Measurements from ENCODE around the gene ABLIM2.

ABLIM2 gene

DNA sequence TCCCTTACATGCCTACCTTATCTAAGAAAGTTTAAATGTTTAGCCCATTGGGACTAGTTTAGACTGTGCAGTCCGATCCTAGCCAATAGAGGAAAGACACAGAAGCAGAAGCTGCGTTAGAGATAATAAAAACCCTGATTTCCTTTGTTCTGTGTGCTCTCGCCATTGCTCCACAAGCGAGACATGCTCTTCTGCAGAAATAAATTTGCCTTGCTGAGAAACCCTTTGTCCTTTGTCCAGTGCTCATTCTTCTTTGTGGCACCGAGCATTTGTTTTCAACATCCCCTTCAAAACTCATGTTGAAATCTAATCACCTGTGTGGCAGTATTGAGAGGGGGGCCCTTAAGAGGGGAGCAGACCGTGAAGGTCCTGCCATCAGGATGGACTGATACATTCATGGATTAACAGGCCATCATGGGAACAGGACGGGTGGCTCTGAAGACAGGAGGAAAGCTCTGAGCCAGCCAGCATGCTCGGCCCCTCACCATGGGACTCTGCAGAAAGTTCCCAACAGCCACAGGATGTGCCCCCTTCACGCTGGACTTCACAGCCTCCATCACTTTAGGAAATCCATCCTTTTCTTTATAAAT, 94.5 kb downstream of the ABLIM2 start:
- no peak for DNase-seq

DNA sequence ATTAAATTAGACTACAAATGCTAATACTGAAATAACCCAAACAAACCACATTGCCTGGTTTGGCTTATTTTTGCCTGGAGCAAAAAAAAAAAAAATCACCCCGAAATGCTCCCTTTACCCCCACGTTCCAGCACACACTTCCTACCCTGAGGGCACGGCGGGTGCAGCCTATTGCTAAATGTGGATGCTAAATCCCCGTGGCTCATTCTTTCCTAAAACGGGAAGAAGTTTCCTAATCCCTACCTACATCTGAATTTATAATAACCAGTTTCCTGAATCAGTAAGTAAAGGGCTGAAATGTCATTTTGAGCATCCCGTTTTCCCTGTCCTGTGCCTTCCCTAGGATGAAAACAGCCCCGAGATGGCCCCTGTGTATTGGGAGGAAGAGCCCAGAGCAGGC, 97.0 kb downstream of the ABLIM2 start:
- DNase-seq = no peak

DNA sequence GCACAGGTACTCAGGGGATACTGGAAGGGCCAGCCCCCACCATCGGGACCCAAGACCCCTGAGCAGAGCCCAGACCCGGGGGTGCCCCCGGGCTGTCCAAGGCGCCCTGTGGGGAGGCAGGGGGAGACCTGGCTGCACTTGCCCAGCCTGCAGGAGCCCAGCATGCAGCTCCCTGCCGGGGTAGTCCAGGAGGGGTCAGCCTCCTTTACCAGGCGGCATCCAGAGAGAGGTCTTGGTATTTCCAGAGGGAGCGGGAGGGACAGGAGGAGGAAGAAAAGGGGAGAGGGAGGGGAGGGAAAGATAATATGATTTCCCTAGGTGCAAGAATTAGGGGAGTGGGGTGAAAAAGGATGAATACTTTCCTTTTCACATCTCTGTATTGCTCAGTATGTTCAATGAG, 97.5 kb downstream of the ABLIM2 start:
- no peak for DNase-seq

DNA sequence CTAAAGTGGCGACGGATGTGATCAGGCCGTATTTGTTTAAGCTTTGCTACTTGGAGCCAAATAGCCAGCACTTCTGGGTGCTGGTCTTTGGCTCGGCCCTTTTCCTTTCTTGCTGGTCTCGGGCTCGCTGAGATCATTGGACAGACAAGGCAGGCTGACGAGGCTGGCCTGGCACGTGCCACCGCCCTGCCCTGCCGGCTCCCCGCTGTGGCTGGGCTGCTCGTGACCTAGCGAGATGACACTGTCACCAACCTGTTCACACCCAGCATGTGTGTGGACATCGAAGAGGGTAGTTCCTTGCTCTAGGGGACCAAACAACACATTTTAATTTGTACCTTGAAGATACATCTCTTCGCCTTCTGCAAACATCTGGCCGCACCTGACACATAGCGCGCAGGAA, 98.0 kb downstream of the ABLIM2 start:
- DNase-seq = no peak

DNA sequence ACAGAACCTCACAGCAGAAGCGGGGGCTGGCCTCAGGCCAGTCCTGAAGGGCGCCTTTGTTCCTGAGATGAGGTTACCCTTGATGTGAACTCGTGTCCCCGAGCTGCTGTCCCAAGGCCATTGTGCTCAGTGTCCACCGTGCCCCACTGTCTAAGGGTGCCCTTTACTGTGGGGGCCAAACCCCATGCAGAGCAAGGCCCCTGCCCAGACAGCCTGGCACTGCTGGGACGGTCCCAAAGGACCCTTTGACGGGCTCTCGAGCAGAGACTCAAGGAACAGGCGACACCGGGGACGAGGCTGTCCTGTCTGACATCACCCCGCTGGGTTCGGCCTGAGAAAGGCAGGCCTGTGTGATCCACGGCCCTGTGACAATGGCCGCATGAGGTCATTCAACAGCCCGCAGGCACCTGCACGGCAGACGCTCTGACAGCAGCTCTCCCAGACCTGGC, 100.6 kb downstream of the ABLIM2 start:
- no peak for DNase-seq

DNA sequence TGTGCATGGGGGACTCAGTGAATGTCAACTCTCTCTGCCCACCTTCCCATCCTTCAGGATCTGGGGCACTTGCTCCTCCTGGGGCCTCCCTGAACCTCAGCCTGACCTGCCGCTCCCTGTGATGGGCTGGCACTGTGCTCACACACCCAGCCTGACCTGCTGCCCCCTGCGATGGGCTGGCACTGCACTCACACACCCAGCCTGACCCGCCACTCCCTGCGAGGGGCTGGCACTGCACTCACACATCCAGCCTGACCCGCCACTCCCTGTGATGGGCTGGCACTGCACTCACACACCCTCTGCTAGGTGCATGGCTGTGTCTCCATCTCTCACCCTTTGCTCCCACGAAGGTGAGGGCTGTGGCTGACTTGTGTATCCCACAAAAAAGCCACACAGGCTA, 103.4 kb downstream of the ABLIM2 start:
- DNase-seq = no peak

DNA sequence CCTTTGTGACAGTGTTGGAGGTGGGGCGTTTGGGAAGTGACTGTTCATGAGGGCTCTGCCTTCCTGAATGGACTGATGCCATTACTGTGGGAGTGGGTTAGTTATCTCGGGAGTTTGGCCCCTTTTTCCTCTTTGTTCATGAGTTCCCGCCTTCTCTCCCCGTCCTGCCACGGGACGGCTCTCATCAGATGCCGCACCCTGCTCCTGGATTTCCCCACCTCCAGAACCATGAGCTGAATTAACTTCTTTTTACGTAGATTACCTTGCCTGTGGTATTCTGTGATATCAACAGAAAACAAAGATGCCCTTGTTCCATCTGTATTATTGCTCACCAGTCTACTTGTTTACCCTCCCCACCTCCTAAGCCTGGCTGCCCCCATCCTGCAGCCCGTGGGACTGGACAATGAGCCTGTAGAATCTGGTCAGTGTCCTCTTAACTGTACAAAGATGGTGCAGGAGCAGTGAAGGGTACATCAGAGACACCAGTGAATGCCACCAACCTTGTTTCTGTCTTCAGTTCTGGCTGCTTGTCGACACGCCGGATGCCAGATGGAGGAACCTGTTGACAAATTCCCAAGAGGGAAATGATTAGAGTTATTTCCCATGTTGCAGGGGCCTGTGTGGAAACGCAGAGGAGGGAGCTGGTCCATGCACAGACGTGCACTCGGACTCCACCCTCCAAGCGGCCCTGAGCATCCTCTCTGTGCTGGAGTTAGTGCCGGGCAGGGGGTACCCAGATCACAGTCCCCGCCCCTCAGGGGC, 104.7 kb downstream of the ABLIM2 start:
- peak in 1 of 2 experiments; percentile 54 for DNase-seq

DNA sequence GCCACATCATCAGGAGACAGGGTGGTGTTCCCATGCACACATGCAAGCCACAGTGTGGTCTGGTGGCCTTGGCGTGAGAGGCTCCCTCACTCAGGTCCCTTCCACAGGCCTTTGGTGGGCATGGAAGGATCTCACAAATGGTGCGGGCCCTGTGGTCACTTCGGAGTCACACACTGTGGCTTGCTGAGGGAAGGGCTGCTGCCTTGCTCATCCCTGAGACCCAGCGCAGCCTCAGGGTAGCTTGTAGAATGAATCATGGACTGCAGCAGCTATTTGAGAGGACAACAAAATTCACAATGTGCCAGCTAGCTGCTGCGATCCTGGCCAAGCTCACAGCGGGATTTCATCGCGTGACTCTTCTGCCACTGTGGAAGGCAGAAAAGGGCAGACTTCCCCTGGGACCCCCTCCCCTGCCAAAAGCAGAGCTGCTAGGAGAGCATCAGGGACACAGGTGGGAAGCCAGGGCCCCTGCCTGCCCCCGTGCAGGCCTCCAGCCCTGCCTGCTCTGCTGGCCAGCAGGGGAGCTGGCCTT, 106.4 kb downstream of the ABLIM2 start:
- DNase-seq = no peak

DNA sequence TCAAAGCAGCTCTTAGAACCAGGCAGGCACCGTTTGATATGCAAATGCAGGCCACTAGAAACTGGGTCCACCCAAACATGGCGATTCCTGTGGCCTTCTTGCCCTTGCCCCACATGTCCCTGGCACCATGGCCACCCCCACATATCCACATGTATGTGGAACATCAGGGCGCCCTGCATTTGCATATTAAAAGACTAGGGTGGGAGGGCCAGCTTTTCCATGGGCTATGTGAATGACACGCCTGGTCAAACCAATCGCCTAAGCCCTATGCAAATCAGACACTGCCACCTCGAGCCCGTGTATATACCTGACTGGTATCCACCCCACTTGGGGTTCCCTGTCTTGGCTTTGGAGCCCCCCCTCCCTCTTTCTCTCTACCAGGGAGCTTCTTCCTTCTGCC, 107.0 kb downstream of the ABLIM2 start:
- peak in 1 of 2 experiments; percentile 58 for DNase-seq

DNA sequence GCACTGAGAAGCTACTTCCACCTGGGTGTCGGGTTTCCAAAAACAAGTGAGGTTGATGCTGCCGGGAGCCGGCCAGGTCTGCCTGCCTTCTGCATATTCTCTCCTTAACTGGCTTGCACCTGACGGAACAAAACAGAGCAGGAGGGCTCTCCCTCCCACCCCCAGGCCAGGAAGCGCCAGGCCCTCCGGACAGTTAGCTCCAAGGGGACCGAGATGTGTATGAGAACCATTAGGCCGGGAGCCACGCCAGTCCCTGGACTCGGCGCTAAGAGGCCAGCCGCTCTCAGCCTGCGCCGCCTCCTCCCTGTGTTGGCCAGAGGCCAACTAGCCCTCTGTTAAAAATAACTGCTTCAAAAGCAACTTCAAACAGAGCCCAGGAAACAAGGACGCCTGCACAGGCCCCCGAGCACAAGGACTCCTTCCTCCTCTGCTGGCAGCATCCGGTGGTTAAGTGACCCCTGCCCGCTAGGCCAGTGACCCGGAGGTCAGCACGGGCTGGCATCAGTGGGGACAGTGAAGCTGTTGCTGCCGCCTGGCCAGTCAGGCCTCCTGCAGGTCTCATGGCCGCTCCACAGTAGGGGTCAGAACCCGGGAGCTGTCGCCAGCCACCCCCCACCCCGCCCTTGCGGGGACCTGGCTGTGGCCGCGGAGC, 107.9 kb downstream of the ABLIM2 start:
- peak; percentile 57 to 82 for DNase-seq

DNA sequence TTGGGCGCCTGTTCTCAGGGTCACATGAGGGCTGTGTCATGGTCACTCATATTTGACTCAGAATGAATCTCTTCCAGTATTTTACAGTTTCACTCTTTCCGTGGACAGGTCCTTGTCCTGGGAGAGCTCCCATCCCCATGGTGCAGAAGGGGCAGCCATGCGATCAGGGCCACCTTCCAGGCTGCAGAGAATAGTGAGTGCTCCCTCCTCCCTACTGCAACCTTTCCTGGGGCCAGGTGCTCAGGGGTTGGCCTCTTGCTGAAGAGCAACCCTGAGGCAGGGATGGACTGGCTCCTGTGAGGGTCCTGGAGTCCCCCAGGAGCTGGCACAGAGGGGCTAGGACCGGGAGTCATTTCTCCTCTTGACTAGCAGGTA, 108.4 kb downstream of the ABLIM2 start:
- DNase-seq = no peak

DNA sequence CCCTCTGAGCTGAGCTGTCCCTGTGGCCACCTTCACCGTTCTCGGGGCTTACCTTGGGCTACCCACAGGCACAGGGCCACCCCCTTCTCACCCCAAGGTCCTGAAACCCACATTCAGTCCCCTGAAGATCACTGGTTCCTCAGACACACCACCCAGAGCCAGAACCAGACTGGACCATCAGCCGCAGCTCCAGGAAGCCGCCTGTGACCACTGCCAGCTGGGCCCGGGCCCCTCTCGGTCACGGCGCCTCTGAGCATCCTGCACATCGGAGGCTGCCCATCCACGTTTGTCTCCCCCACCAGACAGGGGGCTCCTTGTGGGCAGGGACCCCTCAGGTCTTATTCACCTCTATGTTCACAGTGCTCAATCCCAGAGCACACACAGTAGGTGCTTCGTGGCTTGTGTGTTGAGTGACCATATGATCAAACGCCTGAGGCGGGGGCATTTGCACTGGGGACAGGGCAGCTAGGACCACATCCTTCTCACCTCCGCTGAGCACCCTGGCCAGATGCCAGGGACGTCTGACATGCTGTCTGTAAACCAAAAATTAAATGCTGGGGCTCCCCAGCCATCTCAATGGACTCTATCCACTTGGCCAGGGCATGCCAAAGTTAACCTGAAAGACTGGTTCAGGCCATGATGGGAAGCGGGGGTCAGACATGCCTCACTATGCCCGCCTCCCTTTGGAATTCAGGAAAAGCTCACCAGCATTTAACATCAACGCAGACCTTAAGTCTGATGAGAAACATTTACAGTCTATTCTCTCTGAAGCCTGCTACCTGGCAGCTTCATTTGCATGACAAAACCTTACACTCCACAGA, 109.5 kb downstream of the ABLIM2 start:
- DNase-seq = peak in 1 of 2 experiments; percentile 54

DNA sequence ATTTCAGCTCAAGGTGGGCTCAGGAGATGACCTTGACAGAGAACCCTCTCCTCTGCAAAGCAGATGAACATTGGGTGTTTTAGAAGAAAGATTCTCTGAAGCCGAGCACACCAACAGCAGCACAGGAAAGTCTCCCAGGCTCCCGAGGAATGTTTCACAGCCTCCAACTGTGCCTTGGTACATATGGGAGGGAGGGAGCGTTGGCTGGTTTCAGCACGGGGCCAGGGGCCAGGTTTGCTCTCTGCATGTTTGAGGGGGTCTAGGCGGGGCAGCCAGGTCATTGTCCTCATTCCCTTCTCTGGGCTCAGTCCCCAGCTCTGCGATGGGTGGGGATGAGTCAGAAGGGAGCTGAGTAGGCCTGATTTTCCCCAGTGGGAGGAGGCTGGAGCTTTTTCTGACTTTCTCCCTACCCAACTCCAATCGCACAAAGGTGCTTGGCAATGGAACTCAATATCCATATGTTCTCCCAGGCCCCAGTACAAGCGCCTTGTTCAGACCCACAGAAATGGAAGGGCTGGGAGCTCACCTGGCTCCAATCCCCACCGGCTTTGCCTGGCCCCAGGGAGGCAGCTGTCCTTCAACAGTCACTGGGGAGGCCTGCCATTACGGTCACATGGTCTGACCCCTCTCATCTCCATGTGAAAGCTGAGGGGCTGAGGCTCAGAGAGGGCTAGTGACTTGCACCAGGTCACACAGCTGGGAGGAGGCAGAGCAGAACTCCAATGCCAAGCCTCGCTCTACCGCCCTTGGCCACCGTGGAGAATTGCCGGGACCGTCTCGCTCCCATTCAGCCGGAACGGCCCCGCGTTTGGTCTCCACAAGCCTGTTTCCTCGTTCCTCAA, 110.6 kb downstream of the ABLIM2 start:
- DNase-seq = no peak

DNA sequence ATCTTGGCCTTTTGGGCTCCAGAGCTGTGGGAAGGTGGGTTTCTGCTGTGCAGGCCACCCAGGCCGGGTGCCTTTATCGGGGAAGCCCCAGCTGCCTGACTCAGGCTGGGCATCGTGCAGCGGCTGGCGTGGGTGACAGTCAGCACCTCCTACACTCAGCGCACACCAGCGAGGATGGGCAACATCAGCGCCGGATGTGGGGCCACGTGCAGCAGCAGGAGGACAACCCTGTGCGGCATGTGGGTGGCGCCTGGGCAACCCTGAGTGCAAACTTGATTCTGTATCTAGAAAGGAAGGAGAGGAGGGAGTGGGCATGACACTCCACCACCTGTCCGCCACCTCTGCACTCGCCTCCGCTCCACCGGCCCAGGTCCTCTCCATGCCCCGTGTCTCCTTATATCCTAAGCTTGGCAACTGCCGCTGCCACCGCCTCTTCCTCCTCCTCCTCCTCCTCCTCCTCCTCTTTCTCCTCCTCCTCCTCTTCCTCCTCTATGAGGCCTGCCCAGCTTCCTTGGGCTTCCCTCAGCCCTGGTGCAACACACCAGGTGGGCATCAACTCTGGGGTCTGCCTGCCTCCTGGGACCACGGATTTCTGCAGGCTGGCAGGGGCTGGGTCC, 111.6 kb downstream of the ABLIM2 start:
- no peak for DNase-seq

DNA sequence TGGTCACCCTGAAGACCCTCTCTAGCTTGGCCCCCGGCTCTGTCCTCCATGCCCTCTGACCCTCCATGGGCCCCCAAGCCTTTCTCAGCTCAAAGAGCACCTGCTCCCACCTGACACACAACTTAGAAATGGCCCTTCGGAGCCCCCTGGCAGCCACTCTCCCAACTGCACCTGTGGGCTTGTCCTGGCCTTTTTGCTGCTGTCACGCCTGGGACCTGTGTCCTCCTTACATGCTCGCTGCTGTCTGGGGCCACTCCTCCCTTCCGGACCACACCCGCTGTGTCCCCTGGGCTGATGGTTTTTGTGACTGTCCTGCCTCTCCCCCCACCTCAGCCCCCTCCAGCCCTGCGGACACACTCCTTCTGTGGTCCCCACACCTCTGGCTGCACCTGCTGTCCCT, 112.7 kb downstream of the ABLIM2 start:
- no peak for DNase-seq

DNA sequence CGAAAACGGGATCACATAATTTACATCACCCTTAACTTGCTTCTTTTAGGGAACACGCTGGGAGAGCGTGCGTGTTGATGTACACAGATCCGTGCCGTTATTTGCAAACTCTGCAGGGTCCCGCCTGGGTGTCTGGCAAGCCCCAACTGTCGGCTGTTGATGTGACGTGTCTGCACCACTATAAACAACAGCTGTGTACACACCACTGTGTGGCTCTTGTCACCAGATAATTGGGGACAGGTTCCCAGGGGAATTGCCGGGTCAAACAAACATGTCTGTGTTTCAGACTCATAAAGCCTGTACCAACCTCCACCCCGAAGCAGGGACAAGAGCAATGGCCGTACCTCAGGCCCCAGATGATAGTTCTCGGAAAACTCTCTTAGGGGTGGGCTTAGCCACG, 113.9 kb downstream of the ABLIM2 start:
- peak; percentile 33 to 65 for DNase-seq

DNA sequence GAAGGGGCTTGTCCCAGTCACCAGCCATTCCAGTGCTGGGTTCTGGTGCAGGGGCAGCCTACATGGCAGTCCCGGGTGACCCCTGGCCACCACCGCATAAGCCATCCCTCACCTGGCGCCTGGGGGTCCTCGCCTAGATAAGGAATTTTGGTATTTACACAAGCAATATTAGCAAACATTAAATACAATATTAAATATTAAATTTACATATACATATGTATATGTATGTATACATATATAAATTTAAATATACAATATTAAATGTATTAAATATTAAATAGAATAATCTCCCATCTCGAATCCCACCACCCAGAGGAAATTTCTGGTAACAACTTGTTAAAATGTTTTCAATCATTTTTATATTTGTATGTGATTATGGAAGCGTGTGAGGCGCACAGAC, 114.4 kb downstream of the ABLIM2 start:
- DNase-seq = no peak

DNA sequence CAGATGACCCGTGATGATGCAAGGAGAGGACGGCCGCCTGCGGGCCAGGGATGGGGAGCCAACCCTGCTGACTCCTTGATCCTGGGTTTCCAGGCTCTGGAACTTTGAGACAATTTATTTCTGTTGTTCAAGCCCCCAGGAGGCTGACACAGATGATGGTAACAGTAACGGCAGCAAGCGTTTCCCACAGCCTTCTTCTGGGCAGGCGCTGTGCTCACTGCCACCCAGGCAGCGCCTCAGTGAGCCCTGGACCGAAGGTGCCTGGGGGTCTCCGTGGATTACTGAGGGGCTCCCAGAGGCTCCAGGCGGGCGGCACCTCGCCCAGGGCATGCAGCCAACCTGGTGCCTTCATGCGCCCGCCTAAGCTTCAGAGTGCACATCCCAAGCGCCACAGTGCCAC, 115.0 kb downstream of the ABLIM2 start:
- no peak for DNase-seq

DNA sequence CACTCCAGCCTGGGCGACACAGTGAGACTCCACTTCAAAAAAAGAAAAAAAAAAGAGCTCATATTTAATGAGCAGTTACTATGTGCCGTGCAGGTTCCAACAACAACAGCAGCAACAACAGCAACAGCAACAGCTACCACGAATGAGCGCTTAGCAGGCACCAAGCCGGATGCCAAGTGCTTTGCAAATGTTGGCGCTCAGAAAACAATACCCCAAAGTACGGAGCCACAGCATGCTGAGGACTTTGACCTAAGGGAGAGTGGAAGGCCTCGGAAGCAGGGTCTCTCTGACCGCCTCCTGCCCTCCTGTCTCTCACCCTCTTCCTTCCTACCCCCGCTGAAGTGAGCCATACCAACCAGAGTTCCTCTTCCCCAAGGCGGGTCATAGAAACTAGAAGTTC, 116.7 kb downstream of the ABLIM2 start:
- no peak for DNase-seq

DNA sequence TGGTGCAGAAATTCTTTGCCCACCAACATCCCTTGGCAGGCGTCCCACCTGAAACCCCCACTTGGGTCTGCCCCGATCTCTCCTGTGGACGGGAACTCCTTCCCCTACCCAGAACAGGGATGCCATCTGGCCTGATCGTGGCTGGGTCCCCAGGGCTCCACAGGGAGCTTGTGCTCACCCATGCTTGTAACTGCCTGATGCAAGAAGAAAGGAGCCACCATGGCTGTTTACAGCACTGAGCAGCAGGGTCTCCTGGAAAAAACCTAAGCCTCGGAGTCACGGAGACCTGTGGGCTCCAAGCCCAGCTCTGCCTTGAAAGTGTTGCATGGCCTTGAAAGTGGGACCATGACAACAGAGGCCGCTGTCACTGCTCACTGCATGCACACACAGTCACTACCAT, 117.4 kb downstream of the ABLIM2 start:
- no peak for DNase-seq

DNA sequence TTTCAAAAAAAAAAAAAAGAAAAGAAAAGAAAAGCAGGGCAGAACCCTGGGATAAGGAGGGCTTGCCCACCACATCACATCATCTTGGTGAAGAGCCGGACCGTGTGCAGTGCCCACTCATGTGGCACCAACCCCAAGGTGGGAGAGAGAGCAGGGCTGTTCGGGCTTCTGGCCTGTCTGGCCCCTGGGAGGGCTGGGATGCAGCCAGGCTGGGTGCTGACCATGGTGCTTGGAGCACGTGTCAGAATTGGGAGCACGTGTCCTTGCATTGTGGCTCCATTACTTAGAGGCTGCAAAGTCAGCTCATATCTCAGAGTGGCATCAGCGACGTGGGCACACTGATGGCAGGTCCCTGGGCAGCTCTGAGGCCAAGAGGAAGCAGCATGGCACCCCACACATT, 118.0 kb downstream of the ABLIM2 start:
- DNase-seq = no peak

DNA sequence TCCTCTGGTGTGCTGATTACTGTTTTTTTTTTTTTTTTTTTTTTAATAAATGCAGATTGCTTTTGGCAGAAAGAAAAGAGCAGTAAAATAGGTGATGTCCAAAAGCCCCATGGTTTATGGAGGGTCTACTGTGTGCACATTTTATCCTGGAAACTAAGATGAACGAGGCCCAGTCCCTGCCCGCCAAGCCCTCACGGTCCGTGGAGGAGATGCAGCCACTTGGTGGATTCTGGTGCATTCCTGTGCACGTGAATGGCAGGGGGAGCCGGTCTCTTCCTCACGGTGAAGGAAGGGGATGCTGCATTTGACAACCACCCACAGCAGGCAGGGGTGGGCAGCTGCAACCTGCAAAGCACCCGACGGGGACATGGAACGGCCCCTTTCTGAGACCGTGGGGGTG, 118.8 kb downstream of the ABLIM2 start:
- DNase-seq = no peak

All from NCI-H526 (cell line).